ENCODE data around the gene ACP2.

Gene ACP2, protein sequence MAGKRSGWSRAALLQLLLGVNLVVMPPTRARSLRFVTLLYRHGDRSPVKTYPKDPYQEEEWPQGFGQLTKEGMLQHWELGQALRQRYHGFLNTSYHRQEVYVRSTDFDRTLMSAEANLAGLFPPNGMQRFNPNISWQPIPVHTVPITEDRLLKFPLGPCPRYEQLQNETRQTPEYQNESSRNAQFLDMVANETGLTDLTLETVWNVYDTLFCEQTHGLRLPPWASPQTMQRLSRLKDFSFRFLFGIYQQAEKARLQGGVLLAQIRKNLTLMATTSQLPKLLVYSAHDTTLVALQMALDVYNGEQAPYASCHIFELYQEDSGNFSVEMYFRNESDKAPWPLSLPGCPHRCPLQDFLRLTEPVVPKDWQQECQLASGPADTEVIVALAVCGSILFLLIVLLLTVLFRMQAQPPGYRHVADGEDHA

DNA sequence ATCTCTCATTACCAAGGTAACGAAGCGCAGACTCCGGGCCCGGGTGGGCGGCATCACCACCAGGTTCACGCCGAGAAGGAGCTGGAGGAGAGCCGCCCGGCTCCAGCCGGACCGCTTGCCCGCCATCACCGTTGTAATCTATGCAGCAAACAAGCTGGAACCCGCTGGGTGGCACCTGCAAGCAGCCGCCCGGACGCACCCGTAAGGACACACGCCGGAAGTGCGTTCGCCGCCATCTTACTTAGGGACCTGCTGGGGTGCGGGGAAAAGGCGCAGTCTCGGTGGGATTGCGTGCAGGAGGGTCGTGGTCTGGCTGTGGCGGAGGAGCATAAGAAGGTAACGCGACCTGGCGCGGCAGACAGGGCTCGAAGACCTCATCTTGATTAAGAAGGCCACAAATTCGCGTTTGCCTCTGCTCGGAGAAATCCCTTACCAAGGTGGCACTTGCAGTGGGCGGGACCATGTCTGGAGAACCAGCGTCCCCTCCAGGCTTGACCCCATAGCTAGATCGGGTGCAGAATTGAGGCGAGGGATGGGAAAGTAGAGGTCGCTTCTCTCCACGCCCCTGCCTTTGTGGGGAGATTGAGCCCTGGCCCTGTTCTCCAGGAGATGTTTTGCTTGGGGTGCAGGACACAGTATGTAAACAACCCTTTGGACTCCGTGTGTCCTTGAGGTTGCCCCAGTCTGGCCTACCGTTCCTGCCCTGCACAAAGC lies at the start of gene ACP2:
ACP2 (minus strand) TSS at position 151 of the 714 bp plus-strand sequence; CDS start at position 126, 25 bp downstream.
- no peak for DNase-seq (ENCODE audit: low read depth)

DNA sequence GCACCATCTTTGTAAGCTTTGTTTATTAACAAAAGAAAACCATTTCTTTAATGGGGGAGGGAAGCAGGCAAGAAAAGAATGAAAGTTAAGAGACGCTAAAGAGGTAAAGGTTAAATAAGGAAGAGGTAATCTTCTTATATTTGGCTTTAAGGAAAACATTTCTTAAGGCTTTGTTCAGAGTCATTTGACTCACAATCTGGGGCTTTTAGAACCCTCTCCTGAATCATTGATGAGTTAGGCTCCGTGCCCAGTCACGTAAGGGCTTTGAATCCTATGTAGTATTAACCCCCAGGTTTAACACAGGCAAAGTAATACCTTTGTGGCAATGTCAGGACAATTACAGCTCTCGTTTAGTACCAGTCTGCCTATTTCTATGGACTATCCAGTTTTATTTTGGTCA lies 47.4 kb upstream of the ACP2 start:
- DNase-seq (ENCODE audit: low read depth): no peak

DNA sequence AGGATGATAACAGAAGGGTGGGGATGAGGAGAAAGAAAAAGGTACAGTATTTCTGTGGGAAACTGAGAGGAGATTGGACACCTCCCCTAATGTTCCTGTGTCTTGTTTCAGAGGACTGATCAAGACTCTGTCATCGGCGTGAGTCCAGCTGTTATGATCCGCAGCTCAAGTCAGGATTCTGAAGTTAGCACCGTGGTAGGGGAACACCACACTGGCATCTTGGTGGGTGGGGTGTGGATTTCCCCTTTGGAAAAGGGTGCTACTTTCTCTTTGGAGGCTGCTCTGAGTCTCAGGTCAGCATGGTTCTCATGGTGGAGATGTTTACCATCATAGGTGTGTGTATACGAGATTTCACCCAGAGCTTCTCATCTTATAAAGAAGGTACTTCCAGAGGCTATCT lies 46.8 kb upstream of the ACP2 start:
- DNase-seq (ENCODE audit: low read depth): no peak

DNA sequence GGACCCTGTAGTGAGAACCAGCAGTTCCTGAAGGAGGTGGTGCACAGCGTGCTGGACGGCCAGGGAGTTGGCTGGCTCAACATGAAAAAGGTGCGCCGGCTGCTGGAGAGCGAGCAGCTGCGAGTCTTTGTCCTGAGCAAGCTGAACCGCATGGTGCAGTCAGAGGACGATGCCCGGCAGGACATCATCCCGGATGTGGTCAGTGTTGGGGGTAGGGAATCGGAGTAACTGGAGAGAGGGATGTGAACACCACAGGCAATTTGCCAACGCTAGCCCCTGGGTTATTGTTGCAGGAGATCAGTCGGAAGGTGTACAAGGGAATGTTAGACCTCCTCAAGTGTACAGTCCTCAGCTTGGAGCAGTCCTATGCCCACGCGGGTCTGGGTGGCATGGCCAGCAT lies 41.2 kb upstream of the ACP2 start:
- no peak for DNase-seq (ENCODE audit: low read depth)

DNA sequence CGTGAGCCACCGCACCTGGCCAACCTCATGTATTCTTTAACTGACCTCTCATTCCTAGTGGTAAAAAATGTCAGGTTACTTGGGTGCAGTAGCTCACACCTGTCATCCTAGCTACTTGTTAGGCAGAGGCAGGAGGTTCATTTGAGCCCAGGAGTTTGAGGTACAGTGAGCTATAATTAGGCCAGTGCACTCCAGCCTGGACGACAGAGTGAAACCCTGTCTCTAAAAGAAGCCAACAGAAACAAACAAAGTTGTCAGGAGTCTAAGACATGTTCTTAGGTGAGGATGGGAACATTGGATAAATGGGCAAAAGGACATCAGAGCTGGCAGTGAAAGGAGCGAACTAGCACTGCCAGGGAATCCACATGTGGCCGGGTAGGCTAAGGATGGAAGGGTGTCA lies 39.5 kb upstream of the ACP2 start:
- no peak for DNase-seq (ENCODE audit: low read depth)

DNA sequence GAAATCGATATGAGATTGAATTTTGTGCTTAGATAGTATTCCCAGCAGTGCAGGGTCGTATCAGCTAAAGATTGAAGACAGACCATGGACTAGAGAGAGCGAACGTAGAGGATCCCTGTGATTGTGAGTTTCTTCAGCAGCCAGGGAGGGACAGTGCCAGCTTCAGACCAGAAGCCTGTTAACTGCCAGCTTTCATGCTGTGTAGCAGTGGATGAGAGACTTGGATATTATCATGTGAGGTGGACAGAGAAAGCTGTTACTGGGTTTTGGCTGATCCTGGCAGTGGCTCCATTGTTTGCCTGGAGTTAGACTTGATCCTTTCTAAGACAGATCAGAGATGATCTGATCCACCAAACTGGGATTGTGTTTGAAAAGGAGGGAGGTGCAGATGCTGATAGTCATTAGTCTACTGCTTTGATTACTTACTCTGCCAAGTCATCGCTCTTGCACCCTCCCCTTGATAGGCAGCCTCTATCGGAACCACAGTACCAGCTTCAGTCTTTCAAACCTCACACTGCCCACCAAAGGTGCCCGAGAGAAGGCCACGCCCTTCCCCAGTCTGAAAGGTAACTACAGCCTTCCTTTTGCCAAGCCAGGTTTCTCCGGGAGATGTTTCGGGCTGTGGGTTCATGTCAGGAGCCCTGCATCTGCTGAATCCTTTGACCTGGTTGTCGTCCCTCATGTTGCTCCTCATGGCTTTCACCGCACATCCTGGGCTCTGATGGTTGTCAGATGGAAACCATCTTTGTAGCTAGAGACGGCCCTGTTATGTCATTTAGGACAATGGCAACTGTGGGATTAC lies 37.6 kb upstream of the ACP2 start:
- DNase-seq (ENCODE audit: low read depth): no peak

DNA sequence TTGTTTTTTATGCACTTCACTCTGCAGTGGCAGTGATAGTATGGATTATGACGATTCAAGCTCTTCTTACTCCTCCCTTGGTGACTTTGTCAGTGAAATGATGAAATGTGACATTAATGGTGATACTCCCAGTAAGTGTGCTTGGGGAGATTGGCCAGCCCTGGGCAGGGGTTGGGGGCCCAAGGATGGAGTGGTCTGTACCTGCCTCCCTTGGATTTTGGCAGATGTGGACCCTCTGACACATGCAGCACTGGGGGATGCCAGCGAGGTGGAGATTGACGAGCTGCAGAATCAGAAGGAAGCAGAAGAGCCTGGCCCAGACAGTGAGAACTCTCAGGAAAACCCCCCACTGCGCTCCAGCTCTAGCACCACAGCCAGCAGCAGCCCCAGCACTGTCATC lies 35.5 kb upstream of the ACP2 start:
- no peak for DNase-seq (ENCODE audit: low read depth)

DNA sequence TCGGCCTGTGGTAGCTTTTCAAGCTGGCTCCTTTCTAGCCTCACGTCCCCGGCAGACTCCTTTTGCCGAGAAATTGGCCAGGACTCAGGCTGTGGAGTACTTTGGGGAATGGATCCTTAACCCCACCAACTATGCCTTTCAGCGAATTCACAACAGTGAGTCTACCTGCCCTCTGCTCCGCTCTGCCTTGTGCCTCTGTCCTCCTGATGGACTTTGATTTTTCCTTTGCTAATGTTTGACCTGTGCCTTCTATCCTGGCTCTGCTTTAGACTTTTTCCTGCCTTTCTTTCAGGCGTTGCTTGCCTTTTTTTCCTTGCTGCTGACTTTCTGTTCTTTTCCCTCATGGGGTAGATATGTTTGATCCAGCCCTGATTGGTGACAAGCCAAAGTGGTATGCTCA lies 33.8 kb upstream of the ACP2 start:
- no peak for DNase-seq (ENCODE audit: low read depth)

DNA sequence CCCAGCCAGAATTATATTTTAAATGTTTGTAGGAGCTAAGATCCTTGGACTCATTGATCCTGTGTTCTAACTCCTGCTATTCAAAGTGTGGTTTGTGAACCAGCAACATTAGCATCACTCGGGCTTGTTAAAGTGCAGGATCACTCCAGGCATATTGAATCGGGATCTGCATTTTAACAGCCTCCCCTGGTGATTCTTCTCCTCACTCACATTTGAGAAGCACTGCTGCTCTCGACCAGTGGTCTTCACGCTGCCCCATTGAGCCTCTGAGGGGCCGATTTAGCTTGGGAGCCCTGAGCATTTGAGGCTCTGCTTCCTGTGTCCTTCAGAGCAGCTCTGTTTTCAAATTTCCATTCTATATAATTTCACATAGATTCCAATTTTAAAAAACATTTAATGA lies 32.2 kb upstream of the ACP2 start:
- no peak for DNase-seq (ENCODE audit: low read depth)

DNA sequence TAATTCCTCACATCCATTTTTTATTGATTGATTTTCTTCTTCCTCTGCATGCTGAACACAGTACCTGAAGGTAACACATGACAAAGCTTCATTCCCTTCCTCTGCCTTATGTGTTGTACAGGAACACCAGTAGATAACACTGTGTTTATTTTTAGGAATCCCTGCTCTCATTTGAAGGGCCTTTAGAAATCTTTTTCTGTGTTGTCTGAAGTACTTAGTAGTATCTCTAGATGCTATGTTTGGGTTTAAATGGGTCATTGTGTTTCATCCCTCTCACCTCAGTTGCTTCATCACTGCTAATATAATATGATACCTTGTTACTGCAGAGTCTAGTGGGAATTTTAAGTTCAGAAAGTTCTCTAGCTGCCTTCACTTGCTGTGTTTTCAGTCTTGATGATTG lies 31.5 kb upstream of the ACP2 start:
- DNase-seq (ENCODE audit: low read depth): no peak

DNA sequence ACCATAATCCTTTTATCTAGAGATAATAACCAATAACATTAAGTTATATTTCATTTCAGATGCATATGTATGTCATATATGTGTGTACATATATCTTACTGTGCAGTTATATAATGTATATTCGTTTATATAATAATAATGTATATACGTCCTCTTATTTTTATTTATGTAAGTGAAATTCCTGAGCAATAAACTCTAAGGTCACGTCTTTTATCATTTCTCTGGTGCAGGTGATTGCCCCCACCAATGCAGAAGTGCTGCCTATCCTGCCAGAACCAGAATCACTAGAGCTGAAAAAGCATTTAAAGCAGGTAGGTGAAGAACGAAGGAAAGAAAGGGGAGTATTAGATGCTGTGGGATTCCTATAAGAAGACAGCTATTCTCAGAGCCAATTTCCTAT lies 30.2 kb upstream of the ACP2 start:
- no peak for DNase-seq (ENCODE audit: low read depth)

DNA sequence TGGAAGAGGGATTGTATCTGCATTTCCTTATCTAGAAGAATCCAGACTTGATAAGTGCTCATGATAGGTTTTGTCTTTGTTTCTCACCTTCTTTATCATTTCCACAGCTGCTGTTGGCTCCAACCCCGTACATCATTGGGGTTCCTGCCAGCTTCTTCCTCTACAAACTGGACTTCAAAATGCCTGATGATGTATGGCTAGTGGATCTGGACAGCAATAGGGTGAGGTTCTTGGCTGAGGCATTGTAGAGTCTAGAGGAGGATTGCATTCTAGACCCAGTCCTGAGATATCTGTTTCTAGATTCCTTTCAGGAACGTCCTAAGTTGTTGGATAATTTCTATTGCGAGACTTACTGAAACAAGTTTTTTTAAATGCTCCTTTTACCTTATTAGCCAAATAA lies 29.4 kb upstream of the ACP2 start:
- no peak for DNase-seq (ENCODE audit: low read depth)

DNA sequence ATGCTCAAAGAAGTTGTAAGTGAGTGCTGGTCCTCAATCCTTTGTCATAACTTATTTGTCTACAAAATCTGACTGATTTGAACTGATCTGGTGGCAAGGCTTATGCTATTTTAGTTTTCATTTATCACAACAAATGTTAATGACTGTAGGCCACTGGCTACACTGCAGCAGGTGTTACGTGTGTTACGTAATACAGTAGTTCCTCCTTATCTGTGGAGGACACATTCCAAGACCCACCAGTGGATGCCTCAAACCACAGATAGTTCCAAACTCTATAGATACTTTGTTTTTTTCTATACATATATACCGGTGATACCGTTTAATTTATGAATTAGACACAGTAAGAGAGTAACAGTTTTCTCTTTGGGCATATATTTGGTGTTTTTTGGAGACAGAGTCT lies 28.3 kb upstream of the ACP2 start:
- no peak for DNase-seq (ENCODE audit: low read depth)

DNA sequence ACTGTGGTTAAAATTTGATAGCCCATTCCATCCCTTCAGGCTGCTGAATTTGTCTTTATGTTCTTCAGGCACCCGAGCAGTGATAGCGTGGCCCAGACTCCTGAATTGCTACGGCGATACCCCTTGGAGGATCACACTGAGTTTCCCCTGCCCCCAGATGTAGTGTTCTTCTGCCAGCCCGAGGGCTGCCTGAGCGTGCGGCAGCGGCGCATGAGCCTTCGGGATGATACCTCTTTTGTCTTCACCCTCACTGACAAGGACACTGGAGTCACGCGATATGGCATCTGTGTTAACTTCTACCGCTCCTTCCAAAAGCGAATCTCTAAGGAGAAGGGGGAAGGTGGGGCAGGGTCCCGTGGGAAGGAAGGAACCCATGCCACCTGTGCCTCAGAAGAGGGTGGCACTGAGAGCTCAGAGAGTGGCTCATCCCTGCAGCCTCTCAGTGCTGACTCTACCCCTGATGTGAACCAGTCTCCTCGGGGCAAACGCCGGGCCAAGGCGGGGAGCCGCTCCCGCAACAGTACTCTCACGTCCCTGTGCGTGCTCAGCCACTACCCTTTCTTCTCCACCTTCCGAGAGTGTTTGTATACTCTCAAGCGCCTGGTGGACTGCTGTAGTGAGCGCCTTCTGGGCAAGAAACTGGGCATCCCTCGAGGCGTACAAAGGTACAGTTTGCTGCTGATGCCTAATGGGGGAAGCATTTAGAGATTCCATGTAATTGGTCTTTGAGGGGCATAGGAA lies 26.1 kb upstream of the ACP2 start:
- DNase-seq (ENCODE audit: low read depth): no peak

DNA sequence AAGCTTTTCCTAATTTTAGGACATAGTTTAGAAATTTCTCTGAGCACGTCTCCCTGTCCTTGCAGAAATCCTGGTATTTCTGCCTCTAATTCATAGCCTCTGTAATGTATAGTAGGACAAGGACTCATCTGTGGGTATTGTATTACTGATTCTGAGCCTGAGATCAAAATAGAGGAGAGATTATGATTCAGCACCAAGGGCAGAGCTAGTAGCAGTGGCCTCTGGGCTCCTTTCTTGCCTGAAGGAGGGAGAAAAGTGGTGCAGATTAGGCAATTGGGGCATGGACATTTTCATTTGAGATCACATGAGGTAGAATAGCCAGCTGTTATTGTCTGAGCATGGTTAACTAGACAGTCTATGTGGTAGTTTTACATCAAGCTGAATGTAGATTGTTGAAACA lies 24.1 kb upstream of the ACP2 start:
- DNase-seq (ENCODE audit: low read depth): no peak

DNA sequence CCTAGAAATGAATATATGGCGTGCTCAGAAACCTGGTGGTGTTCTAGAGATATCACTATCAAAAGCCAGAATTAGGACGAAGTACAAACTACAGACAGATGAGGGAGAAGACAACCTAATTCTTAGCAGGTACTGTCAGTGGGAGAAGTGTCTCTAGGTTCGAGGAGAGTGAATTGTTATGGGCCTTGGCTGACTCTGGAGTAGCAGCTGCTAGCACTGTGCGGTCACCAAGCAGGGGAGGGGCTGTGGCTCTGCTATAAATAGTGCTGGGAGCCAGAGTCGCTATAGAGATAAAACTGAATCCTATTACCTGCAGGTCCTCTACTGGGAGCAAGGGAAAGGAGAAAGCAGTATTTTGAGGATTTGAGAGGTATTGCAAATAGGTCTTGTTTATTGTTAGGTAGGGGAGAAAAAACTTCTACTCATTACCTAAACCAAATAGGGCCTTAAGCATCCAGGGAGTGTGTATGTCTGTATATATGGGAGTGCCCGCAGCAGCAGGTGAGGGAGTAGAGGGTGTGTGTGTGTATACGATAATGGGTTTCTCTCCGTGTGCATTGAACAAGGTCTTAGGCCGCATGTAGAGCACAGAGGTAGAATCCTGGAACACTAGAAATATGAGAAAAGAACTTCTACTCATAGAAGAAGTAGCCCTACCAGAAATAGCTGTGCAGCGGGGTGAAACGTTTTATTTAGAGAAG lies 23.5 kb upstream of the ACP2 start:
- no peak for DNase-seq (ENCODE audit: low read depth)

DNA sequence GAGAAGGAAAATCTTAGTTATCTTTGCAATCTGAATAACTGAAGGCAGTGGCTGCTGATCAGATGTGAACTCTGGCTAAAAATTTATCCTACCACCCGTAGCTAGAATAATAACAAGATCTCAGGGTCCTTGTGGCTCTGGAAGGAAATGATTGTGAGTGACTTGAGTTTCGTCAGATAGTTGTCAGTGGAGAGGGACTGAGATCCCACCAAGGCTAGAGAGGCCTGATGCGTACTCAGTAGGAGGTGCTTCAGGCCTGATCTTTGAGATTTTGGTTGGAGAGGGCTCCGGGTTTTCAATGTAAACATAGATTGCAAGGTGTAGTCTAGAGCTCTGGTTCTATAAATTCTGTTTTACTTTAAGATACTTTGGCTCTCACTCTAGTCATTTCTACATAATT lies 22.7 kb upstream of the ACP2 start:
- no peak for DNase-seq (ENCODE audit: low read depth)

DNA sequence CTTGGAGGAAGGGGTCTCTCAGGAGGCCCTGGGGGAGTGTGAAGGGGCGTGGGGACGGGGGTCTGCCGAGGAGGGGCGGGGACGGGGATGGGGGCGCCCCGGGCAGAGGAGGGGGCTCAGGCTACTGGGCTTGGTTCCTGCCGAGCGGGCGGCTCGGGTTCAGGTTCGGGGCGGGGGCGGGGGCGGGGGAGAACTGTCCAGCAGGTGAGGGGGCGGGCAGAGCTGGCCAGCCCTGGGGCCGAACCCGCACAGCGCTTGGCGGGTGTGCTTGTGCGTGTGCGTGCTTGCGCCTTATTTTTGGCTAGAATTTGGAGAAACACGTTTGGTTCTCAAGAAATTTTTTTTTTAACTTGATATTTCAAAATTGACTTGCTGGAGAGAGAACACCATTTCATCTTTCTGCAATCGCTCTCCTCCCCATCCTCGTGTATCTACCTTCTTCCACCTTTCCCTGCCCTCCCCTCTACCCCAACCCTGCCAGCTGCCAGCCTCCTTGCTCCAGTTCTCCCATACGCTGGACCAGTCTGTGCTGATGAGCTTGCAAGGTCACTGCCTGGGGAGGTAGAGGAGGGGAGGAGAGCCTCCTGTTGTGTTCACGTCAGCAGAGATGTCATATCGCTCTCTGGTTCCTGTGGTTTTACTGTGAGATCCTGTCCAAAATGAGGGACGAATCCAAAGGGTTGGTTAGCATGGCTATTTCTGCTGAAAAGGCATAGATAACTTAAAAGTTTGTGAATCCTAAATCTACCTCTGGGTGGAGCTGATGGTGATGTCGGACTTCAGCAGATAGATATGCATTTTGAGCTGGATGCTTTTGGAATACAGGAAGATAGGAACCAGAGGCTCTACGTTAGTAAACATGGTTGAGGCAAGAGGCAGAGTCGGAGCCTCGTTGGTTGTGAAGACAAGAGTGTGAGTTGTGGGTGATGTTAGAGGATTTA lies 22.0 kb upstream of the ACP2 start:
- no peak for DNase-seq (ENCODE audit: low read depth)

DNA sequence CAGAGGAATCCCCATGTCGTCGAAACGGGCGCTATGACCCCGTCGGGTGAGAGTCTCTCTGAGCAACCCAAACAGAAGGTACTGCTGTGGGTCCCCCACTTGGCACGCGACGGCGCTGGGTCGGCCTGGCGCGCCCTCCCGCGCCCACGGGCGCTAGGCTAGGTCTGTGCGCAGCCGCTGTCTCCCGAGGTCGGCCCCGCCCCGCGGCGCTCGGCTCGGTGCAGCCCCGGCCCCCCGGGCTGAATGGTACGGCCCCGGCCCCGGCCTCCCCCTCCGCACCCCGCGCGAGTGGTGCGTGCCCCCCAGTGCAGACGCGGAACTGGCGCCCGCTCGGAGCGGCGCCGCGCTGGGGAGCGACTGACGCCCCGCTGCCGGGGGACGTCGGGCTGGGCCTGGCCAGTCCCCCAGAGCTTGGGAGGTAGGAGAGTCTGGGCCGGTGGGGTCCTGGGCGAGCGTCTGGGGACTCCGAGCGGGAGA lies 21.3 kb upstream of the ACP2 start, which contains the start of gene MADD:
MADD (plus strand) TSS at position 305 of the 477 bp plus-strand sequence.
- DNase-seq (ENCODE audit: low read depth): no peak
